Measurements from ENCODE around the gene VSIG2.

VSIG2 gene

GRCh38 chr11:124746621-124747243 is 5.3 kb downstream of the VSIG2 start:
- peak; percentile 81 for DNase-seq (ENCODE audit: extremely low spot score)
- POLR2A ChIA-PET: interaction anchor here (1.3 kb wide), 1 partner anchor 16 kb away, joined by 4 read pairs; no protein-coding TSS in a partner anchor

GRCh38 chr11:124745835-124746620 is 6.0 kb downstream of the VSIG2 start:
- ChIA-PET POLR2A (interaction anchor here (1.3 kb wide), 1 partner anchor 17 kb away, joined by 4 read pairs; no protein-coding TSS in a partner anchor), CTCF (interaction anchor here (0.9 to 1.8 kb wide), 5 partner anchors 17 to 105 kb away, joined by 3 to 9 read pairs (median 3); no protein-coding TSS in a partner anchor)
- TF ChIP-seq HDGF (IDR thresholded peaks at IDR 0.05; ENCODE audit: borderline replicate concordance) (no peak), NFRKB (IDR thresholded peaks at IDR 0.05) (no peak), FOXK2 (IDR thresholded peaks at IDR 0.05) (no peak)
- DNase-seq (ENCODE audit: extremely low spot score): no peak

More at GRCh38 chr11:124746621-124747243, 5.3 kb downstream of the VSIG2 start:
- TF ChIP-seq BHLHE40 (IDR thresholded peaks at IDR 0.05; ENCODE audit: borderline replicate concordance) (no peak), L3MBTL2 (conservative IDR thresholded peaks at IDR 0.05) (peak; percentile 55; the same call in 1 of the 2 replicates), FOXA1 (IDR thresholded peaks at IDR 0.05) (no peak), FOXK2 (IDR thresholded peaks at IDR 0.05) (no peak), ZNF384 (IDR thresholded peaks at IDR 0.05) (no peak), PKNOX1 (IDR thresholded peaks at IDR 0.05) (0 out of 2 replicates have a peak, but pooled peaks have one; percentile 3), FOXM1 (IDR thresholded peaks at IDR 0.05; ENCODE audit: borderline replicate concordance) (no peak), ELF4 (IDR thresholded peaks at IDR 0.05) (no peak)
- CTCF ChIA-PET: interaction anchor here (0.8 to 1.8 kb wide), 6 partner anchors 16 to 119 kb away, joined by 3 to 9 read pairs (median 3); no protein-coding TSS in a partner anchor

GRCh38 chr11:124745270-124745834 is 6.7 kb downstream of the VSIG2 start:
- TF ChIP-seq LEF1 (IDR thresholded peaks at IDR 0.05; ENCODE audit: borderline replicate concordance) (no peak), ARNT (IDR thresholded peaks at IDR 0.05) (no peak), FOXK2 (IDR thresholded peaks at IDR 0.05) (no peak)
- no peak for DNase-seq (ENCODE audit: extremely low spot score)
- ChIA-PET POLR2A (no interaction called here), CTCF (interaction anchor here (1.8 kb wide), 1 partner anchor 76 kb away, joined by 9 read pairs; no protein-coding TSS in a partner anchor)

GRCh38 chr11:124743050-124743449 is 9.0 kb downstream of the VSIG2 start:
- TF ChIP-seq NFRKB (IDR thresholded peaks at IDR 0.05): no peak
- TF ChIP-seq LEF1 (IDR thresholded peaks at IDR 0.05; ENCODE audit: borderline replicate concordance): no peak
- TF ChIP-seq TARDBP (IDR thresholded peaks at IDR 0.05): no peak
- no peak for TF ChIP-seq SUZ12 (IDR thresholded peaks at IDR 0.05)
- TF ChIP-seq ELF4 (IDR thresholded peaks at IDR 0.05): no peak
- no peak for TF ChIP-seq HDGF (IDR thresholded peaks at IDR 0.05; ENCODE audit: borderline replicate concordance)
- no peak for TF ChIP-seq BHLHE40 (IDR thresholded peaks at IDR 0.05; ENCODE audit: borderline replicate concordance)
- no peak for TF ChIP-seq FOXA1 (IDR thresholded peaks at IDR 0.05)
- no peak for TF ChIP-seq L3MBTL2 (conservative IDR thresholded peaks at IDR 0.05)
- TF ChIP-seq PKNOX1 (IDR thresholded peaks at IDR 0.05): no peak
- TF ChIP-seq ZNF384 (IDR thresholded peaks at IDR 0.05): no peak
- TF ChIP-seq CTBP1 (IDR thresholded peaks at IDR 0.05; ENCODE audit: borderline replicate concordance): no peak
- TF ChIP-seq FOXK2 (IDR thresholded peaks at IDR 0.05): no peak
- no peak for TF ChIP-seq ARNT (IDR thresholded peaks at IDR 0.05)
- no peak for TF ChIP-seq FOXM1 (IDR thresholded peaks at IDR 0.05; ENCODE audit: borderline replicate concordance)
- TF ChIP-seq SP1 (IDR thresholded peaks at IDR 0.05): no peak
- POLR2A ChIA-PET: interaction anchor here (1.4 kb wide), 1 partner anchor 26 kb away, joined by 3 read pairs; no protein-coding TSS in a partner anchor
- DNase-seq (ENCODE audit: extremely low spot score): no peak
- CTCF ChIA-PET: interaction anchor here (0.7 to 1.6 kb wide), 2 partner anchors 10 to 20 kb away, joined by 3 to 4 read pairs; no protein-coding TSS in a partner anchor

GRCh38 chr11:124742555-124742954 is 9.5 kb downstream of the VSIG2 start:
- TF ChIP-seq FOXA1 (IDR thresholded peaks at IDR 0.05) (no peak), NFRKB (IDR thresholded peaks at IDR 0.05) (no peak), ARNT (IDR thresholded peaks at IDR 0.05) (no peak), TARDBP (IDR thresholded peaks at IDR 0.05) (no peak), LEF1 (IDR thresholded peaks at IDR 0.05; ENCODE audit: borderline replicate concordance) (no peak), ZNF384 (IDR thresholded peaks at IDR 0.05) (no peak), SP1 (IDR thresholded peaks at IDR 0.05) (no peak)
- DNase-seq (ENCODE audit: extremely low spot score): no peak
- CTCF ChIA-PET: no interaction called here
- POLR2A ChIA-PET: interaction anchor here (1.4 kb wide), 1 partner anchor 25 kb away, joined by 3 read pairs; no protein-coding TSS in a partner anchor

GRCh38 chr11:124740277-124740882 is 11.7 kb downstream of the VSIG2 start:
- ChIA-PET POLR2A (interaction anchor here (0.6 to 1.9 kb wide), 8 partner anchors 9 to 136 kb away, joined by 3 to 7 read pairs (median 5); partner anchors contain the start of genes SIAE and SPA17), CTCF (interaction anchor here (1.0 kb wide), 2 partner anchors 22 to 136 kb away, joined by 3 read pairs; no protein-coding TSS in a partner anchor)
- peak; percentile 46 for DNase-seq (ENCODE audit: extremely low spot score)

More at GRCh38 chr11:124740277-124740882, 11.7 kb downstream of the VSIG2 start:
- TF ChIP-seq HDGF (IDR thresholded peaks at IDR 0.05; ENCODE audit: borderline replicate concordance) (no peak), TARDBP (IDR thresholded peaks at IDR 0.05) (peak; percentile 86)
